ENCODE results near the gene TRMU.

GRCh38 chr22:46363611-46364321 lies 28.3 kb downstream of the TRMU start:
- TF ChIP-seq POLR2A (IDR thresholded peaks at IDR 0.05): no peak
- no peak for TF ChIP-seq CTCF (IDR thresholded peaks at IDR 0.05 in 4 of 5, conservative IDR thresholded peaks at IDR 0.05 in 1 of 5)

Data from gastrocnemius medialis (tissue), 4 donors.